ENCODE measurements around the gene SLC2A4.

GRCh38 chr17:7263801-7264078, 17.8 kb upstream of the SLC2A4 start:
- no peak for TF ChIP-seq EP300 (IDR thresholded peaks at IDR 0.05)
- no peak for TF ChIP-seq CTCF (IDR thresholded peaks at IDR 0.05)
- TF ChIP-seq POLR2A (IDR thresholded peaks at IDR 0.05): no peak
